Neural progenitor cell (in vitro differentiated cells): Measurements from ENCODE around the gene NDRG3.

Experiments
- EZH2 ChIP-seq: fragments of 200-600 bp; sonication (generic); IDR thresholded peaks from 2 replicates; pipeline ENCODE4 v1.6.1; 2017; ENCODE audit warnings: antibody characterized with exemption, mild to moderate bottlenecking, moderate library complexity
- TF ChIP-seq, protein P1 (sequence below): fragments of 200-600 bp; sonication (generic); IDR thresholded peaks from 2 replicates; pipeline ENCODE4 v1.5.1; 2017; ENCODE audit warnings: antibody characterized with exemption, mild to moderate bottlenecking

DNA sequence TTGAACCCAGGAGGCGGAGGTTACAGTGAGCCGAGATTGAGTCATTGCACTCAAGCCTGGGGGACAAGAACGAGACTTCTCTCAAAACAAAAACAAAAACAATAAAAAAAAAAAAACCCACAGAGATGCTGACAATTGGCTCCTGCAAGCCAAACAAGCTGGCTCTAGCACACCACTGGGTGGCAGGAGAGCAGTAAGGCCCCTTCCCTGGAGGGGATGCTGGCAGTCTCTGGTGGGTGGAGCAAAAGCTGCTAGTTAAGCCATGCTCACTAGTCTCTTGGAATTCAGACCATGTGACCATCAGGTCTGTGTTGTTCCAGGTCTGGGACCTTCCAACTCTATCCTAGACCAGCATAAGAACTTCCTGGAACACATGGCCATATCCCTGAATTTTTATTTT, 46.5 kb upstream of the NDRG3 start:
- TF ChIP-seq, protein P1, sequence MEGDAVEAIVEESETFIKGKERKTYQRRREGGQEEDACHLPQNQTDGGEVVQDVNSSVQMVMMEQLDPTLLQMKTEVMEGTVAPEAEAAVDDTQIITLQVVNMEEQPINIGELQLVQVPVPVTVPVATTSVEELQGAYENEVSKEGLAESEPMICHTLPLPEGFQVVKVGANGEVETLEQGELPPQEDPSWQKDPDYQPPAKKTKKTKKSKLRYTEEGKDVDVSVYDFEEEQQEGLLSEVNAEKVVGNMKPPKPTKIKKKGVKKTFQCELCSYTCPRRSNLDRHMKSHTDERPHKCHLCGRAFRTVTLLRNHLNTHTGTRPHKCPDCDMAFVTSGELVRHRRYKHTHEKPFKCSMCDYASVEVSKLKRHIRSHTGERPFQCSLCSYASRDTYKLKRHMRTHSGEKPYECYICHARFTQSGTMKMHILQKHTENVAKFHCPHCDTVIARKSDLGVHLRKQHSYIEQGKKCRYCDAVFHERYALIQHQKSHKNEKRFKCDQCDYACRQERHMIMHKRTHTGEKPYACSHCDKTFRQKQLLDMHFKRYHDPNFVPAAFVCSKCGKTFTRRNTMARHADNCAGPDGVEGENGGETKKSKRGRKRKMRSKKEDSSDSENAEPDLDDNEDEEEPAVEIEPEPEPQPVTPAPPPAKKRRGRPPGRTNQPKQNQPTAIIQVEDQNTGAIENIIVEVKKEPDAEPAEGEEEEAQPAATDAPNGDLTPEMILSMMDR: peak; percentile 67
- TF ChIP-seq EZH2: no peak
